ENCODE results near the gene MIOX. TPM values are rescaled to one million over a fixed set of nuclear protein-coding genes. Genes with fewer than 3 reads are reported as not detected.

The MIOX gene
- total and polyA plus RNA-seq, 2 donors (not counting 3 experiments of a cell fraction or from before 2014, with no cell fraction given): not detected

- no TSS peak for BruUV-seq (replicated peaks)
- H3K4me2 ChIP-seq (ENCODE audit: insufficient read depth, low read length): no peak overlapping the region
- no peak overlapping the region for H2AFZ ChIP-seq (ENCODE audit: low read depth, low read length)
- no peak overlapping the region for H3K27ac ChIP-seq (ENCODE audit: insufficient read depth, low read depth, low read length)
- dilution Hi-C loops (cut with MboI; ENCODE audit: extremely low pct_ligation_motif_present, low sequenced_read_pairs): no loop called here
- H3K9me1 ChIP-seq (replicated peaks; ENCODE audit: control insufficient read depth, extremely low read depth, insufficient read depth, low read length): no peaks in the 10 kb centered on the region
- ChIA-PET CTCF (no interaction called here), POLR2A (no interaction called here)
- FAIRE-seq (no peak), DNase-seq (ENCODE audit: low read depth, low spot score) (no peak)
- no peaks in the 10 kb centered on the region for H4K20me1 ChIP-seq (replicated peaks; ENCODE audit: control insufficient read depth, extremely low read depth, insufficient read depth, low read length)
- no peak overlapping the region for H3K9ac ChIP-seq (replicated peaks; ENCODE audit: extremely low read depth, insufficient read depth, low read length)
- TF ChIP-seq CTCF (IDR thresholded peaks at IDR 0.05; ENCODE audit: extremely low read depth in 1 of 2, insufficient read depth in 1 of 2, low read depth in 1 of 2, low read length in 2 of 2): no peak
- TF ChIP-seq MAX (IDR thresholded peaks at IDR 0.05; ENCODE audit: insufficient read depth, insufficient read length): no peak
- H3K27me3 ChIP-seq (ENCODE audit: control insufficient read depth in 2 of 2, insufficient read depth in 2 of 2, low read length in 2 of 2): no peaks in the 10 kb centered on the region
- no peak overlapping the region for H3K4me3 ChIP-seq (replicated peaks in 1 of 3; ENCODE audit: insufficient read depth in 1 of 3, low read depth in 1 of 3, low read length in 3 of 3)
- peaks cover 11% of the 10 kb centered on the region for H3K4me1 ChIP-seq (ENCODE audit: control insufficient read depth, extremely low read depth, insufficient read depth, low read length)
- no peaks in the 10 kb centered on the region for H3K9me3 ChIP-seq (replicated peaks; ENCODE audit: control insufficient read depth, insufficient read depth, low read length)
- H3K79me2 ChIP-seq (ENCODE audit: control insufficient read depth, insufficient read depth, low read length): peaks cover 10% of the 10 kb centered on the region
- intact Hi-C loops (cut with micrococcal nuclease): no loop called here
- H3K36me3 ChIP-seq (ENCODE audit: control insufficient read depth in 2 of 2, extremely low read depth in 1 of 2, insufficient read depth in 2 of 2, low read length in 2 of 2): peaks cover 0 to 27% of the 10 kb centered on the region in 2 experiments
These were observed 35.1 kb downstream of the MIOX start for GRCh38 chr22:50521710-50522109.

GRCh38 chr22:50522208-50522805, 35.6 kb downstream of the MIOX start:
- no peaks in the 10 kb centered on the region for H4K20me1 ChIP-seq (replicated peaks; ENCODE audit: control insufficient read depth, extremely low read depth, insufficient read depth, low read length)
- H3K36me3 ChIP-seq (ENCODE audit: control insufficient read depth in 2 of 2, extremely low read depth in 1 of 2, insufficient read depth in 2 of 2, low read length in 2 of 2): peaks cover 0 to 27% of the 10 kb centered on the region in 2 experiments
- no peak overlapping the region for H3K4me3 ChIP-seq (replicated peaks in 1 of 3; ENCODE audit: insufficient read depth in 1 of 3, low read depth in 1 of 3, low read length in 3 of 3)
- H3K4me1 ChIP-seq (ENCODE audit: control insufficient read depth, extremely low read depth, insufficient read depth, low read length): peaks cover 12% of the 10 kb centered on the region
- CTCF ChIA-PET: interaction anchor here (0.7 kb wide), 1 partner anchor 17 kb away, joined by 3 read pairs; no protein-coding TSS in a partner anchor
- no peaks in the 10 kb centered on the region for H3K9me3 ChIP-seq (replicated peaks; ENCODE audit: control insufficient read depth, insufficient read depth, low read length)
- dilution Hi-C loops (cut with MboI; ENCODE audit: extremely low pct_ligation_motif_present, low sequenced_read_pairs) (no loop called here), intact Hi-C loops (cut with micrococcal nuclease) (no loop called here)
- no peak for DNase-seq (ENCODE audit: low read depth, low spot score)
- H3K4me2 ChIP-seq (ENCODE audit: insufficient read depth, low read length): no peak overlapping the region
- H3K27me3 ChIP-seq (ENCODE audit: control insufficient read depth in 2 of 2, insufficient read depth in 2 of 2, low read length in 2 of 2): no peaks in the 10 kb centered on the region
- no peak overlapping the region for H3K27ac ChIP-seq (ENCODE audit: insufficient read depth, low read depth, low read length)
- no TSS peak for BruUV-seq (replicated peaks)
- H2AFZ ChIP-seq (ENCODE audit: low read depth, low read length): no peak overlapping the region
- peaks cover 10% of the 10 kb centered on the region for H3K79me2 ChIP-seq (ENCODE audit: control insufficient read depth, insufficient read depth, low read length)
- TF ChIP-seq EZH2 (IDR thresholded peaks at IDR 0.05; ENCODE audit: borderline replicate concordance, low read depth, low read length, severe bottlenecking) (no peak), MYC (IDR thresholded peaks at IDR 0.05; ENCODE audit: low read depth, low read length) (no peak), GATA2 (IDR thresholded peaks at IDR 0.05; ENCODE audit: insufficient read depth, insufficient read length, low read depth, low read length) (no peak), CTCF (IDR thresholded peaks at IDR 0.05; ENCODE audit: extremely low read depth in 1 of 2, insufficient read depth in 1 of 2, low read depth in 1 of 2, low read length in 2 of 2) (no peak), MAX (IDR thresholded peaks at IDR 0.05; ENCODE audit: insufficient read depth, insufficient read length) (no peak), JUN (IDR thresholded peaks at IDR 0.05; ENCODE audit: borderline replicate concordance, insufficient read depth, insufficient read length, low read depth) (no peak), POLR2AphosphoS5 (IDR thresholded peaks at IDR 0.05; ENCODE audit: insufficient read depth, low read depth, low read length) (no peak), FOS (IDR thresholded peaks at IDR 0.05; ENCODE audit: borderline replicate concordance, insufficient read depth, low read length) (no peak), POLR2A (IDR thresholded peaks at IDR 0.05; ENCODE audit: low read depth, low read length) (no peak)
- no peak overlapping the region for H3K9ac ChIP-seq (replicated peaks; ENCODE audit: extremely low read depth, insufficient read depth, low read length)
- POLR2A ChIA-PET: interaction anchor here (1.1 kb wide), 1 partner anchor 14 kb away, joined by 4 read pairs; the partner anchor contains the start of genes LMF2 and NCAPH2
- H3K9me1 ChIP-seq (replicated peaks; ENCODE audit: control insufficient read depth, extremely low read depth, insufficient read depth, low read length): no peaks in the 10 kb centered on the region
- no peak for FAIRE-seq
